SH-SY5Y (cell line): ENCODE measurements around the gene FOXP1.

ENCODE experiments used
- GATA2 ChIP-seq: IDR thresholded peaks from 2 replicates; pipeline ENCODE4 v1.6.1; 2011; ENCODE audit warnings: mild to moderate bottlenecking, low read depth, low read length
- GATA3 ChIP-seq: IDR thresholded peaks from 2 replicates; pipeline ENCODE4 v1.6.1; 2011; ENCODE audit warnings: low read depth, mild to moderate bottlenecking, low read length, moderate library complexity

DNA sequence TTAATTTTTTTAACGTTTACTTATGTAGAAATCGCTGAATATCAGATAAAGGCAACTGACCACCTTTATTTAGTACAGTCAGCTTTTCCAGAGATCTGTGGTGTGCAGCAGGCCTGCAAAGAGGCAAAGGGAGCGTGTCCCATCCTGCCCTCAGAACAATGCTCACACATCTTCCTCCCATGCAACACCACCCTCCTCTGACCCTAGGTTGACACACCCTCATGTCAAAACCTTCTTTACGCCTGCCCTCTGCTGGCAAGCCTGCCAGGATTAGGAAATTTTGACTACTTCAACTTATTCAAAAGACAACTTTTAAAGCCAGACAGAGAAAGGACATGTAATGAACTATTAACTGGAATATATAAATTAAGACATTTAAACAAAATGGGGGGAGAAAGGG is 513.7 kb downstream of the FOXP1 start:
- TF ChIP-seq GATA2 (no peak), GATA3 (no peak)
